ENCODE measurements around the gene PAIP1.
A peak's percentile ranks its signal among the peaks of the same experiment; 100 is the strongest.
"Not testable (repeated sequence)": the region's sequence is repeated elsewhere in the genome, so short reads cannot be mapped to it uniquely, and the experiment has no call there.

The PAIP1 gene

DNA sequence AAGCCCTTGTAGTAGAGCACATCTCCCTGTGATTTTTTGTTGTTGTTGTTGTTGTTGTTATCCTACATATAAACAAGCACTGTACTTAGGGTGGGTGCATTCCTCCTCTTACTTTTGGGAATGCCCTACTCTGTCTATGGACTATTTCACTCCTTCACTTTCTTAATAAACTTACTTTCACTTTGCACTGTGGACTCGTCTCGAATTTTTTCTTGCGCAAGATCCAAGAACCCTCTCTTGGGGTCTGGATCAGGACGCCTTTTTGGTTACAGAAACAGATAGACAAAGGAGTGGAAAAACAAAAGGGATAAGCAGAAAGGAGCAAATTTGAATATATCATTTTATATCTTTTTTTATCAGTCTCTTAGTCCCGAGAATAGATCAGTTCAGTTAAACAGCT, 14.4 kb upstream of the PAIP1 start:
- Histone ChIP-seq H3K4me1 (ENCODE audit: control insufficient read depth in 5 of 5, insufficient read depth in 5 of 5, low read length in 5 of 5) (peaks cover 0 to 18% (median 10%) of the 10 kb centered on the region in 5 donors), H3K9ac (ENCODE audit: low read length in 5 of 5) (peak overlapping the region in 3 of 5 donors; percentile 5 to 63 (median 47)), H3K27me3 (ENCODE audit: control insufficient read depth in 5 of 5, insufficient read depth in 4 of 5, low read length in 5 of 5) (no peaks in the 10 kb centered on the region), H3K4me3 (ENCODE audit: low read depth in 1 of 5, low read length in 5 of 5) (peak overlapping the region; percentile 28 to 61 (median 50)), H3K9me3 (ENCODE audit: control insufficient read depth in 5 of 5, low read length in 5 of 5) (no peaks in the 10 kb centered on the region), H3K27ac (ENCODE audit: low read depth, low read length) (peak overlapping the region; percentile 21), H3K36me3 (ENCODE audit: control insufficient read depth in 5 of 5, insufficient read depth in 5 of 5, low read length in 5 of 5) (peaks cover 0 to 4% (median 0%) of the 10 kb centered on the region in 5 donors)

- no peak overlapping the region for H3K9ac ChIP-seq (ENCODE audit: low read length in 5 of 5)
- peaks cover 0 to 18% (median 10%) of the 10 kb centered on the region in 5 donors for H3K4me1 ChIP-seq (ENCODE audit: control insufficient read depth in 5 of 5, insufficient read depth in 5 of 5, low read length in 5 of 5)
- H3K36me3 ChIP-seq (ENCODE audit: control insufficient read depth in 5 of 5, insufficient read depth in 5 of 5, low read length in 5 of 5), result peaks cover 0 to 4% (median 0%) of the 10 kb centered on the region in 5 donors
- peak overlapping the region in 1 of 5 donors; percentile 51 for H3K4me3 ChIP-seq (ENCODE audit: low read depth in 1 of 5, low read length in 5 of 5)
- H3K9me3 ChIP-seq (ENCODE audit: control insufficient read depth in 5 of 5, low read length in 5 of 5), result no peaks in the 10 kb centered on the region
- H3K27ac ChIP-seq (ENCODE audit: low read depth, low read length), result no peak overlapping the region
- no peaks in the 10 kb centered on the region for H3K27me3 ChIP-seq (ENCODE audit: control insufficient read depth in 5 of 5, insufficient read depth in 4 of 5, low read length in 5 of 5)
Observed at GRCh38 chr5:43570450-43571158, 13.7 kb upstream of the PAIP1 start.

GRCh38 chr5:43569236-43569746, 12.4 kb upstream of the PAIP1 start:
- H3K27ac ChIP-seq (ENCODE audit: low read depth, low read length), result no peak overlapping the region
- no peak overlapping the region for H3K9ac ChIP-seq (ENCODE audit: low read length in 5 of 5)
- no peaks in the 10 kb centered on the region for H3K9me3 ChIP-seq (ENCODE audit: control insufficient read depth in 5 of 5, low read length in 5 of 5)
- no peaks in the 10 kb centered on the region for H3K27me3 ChIP-seq (ENCODE audit: control insufficient read depth in 5 of 5, insufficient read depth in 4 of 5, low read length in 5 of 5)
- no peaks in the 10 kb centered on the region for H3K36me3 ChIP-seq (ENCODE audit: control insufficient read depth in 5 of 5, insufficient read depth in 5 of 5, low read length in 5 of 5)
- H3K4me3 ChIP-seq (ENCODE audit: low read depth in 1 of 5, low read length in 5 of 5), result no peak overlapping the region
- H3K4me1 ChIP-seq (ENCODE audit: control insufficient read depth in 5 of 5, insufficient read depth in 5 of 5, low read length in 5 of 5), result peaks cover 0 to 18% (median 10%) of the 10 kb centered on the region in 5 donors

DNA sequence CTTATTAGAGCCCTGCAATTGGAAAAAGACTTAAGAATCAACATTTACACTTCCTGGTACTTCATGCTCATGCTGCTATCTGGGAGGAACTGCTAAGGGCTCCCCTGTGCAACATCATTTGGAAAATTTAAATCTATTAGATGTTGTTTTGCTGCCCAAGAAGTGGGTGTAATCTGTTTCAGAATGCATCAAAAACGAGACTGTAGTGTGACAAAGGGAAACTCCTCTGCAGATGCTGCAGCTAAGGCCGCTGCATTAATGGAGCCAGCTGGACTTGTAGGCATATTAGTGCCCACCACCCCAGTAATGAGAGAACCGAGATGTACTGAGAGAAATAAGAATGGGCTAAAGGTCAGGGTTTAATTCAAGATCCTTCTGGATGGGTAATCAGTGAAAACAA, 11.1 kb upstream of the PAIP1 start:
- Histone ChIP-seq H3K9ac (ENCODE audit: low read length in 5 of 5) (no peak overlapping the region), H3K36me3 (ENCODE audit: control insufficient read depth in 5 of 5, insufficient read depth in 5 of 5, low read length in 5 of 5) (no peaks in the 10 kb centered on the region), H3K9me3 (ENCODE audit: control insufficient read depth in 5 of 5, low read length in 5 of 5) (no peaks in the 10 kb centered on the region), H3K27ac (ENCODE audit: low read depth, low read length) (no peak overlapping the region), H3K27me3 (ENCODE audit: control insufficient read depth in 5 of 5, insufficient read depth in 4 of 5, low read length in 5 of 5) (no peaks in the 10 kb centered on the region), H3K4me1 (ENCODE audit: control insufficient read depth in 5 of 5, insufficient read depth in 5 of 5, low read length in 5 of 5) (peaks cover 0 to 18% (median 10%) of the 10 kb centered on the region in 5 donors), H3K4me3 (ENCODE audit: low read depth in 1 of 5, low read length in 5 of 5) (no peak overlapping the region)

DNA sequence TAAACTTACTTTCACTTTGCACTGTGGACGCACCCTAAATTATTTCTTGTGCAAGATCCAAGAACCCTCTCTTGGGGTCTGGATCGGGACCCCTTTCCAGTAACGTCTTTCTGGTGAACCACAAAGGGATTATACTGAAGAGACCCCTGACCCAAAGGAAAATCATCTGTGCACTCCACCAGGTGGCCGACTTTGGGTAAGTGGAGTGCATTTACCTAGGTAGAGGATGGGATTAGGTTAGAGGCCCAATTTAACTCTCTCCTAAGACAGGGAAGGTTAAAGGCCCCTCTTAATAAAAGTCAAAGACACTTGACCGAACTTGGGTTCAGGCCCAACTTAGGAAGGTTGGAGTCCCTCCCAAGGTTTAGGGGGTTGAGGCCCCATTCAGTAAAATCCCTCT, 8.2 kb upstream of the PAIP1 start:
- H3K27me3 ChIP-seq (ENCODE audit: control insufficient read depth in 5 of 5, insufficient read depth in 4 of 5, low read length in 5 of 5), result no peaks in the 10 kb centered on the region

GRCh38 chr5:43564289-43564850, 7.5 kb upstream of the PAIP1 start:
- no peaks in the 10 kb centered on the region for H3K9me3 ChIP-seq (ENCODE audit: control insufficient read depth in 5 of 5, low read length in 5 of 5)
- H3K27me3 ChIP-seq (ENCODE audit: control insufficient read depth in 5 of 5, insufficient read depth in 4 of 5, low read length in 5 of 5), result no peaks in the 10 kb centered on the region
- no peaks in the 10 kb centered on the region for H3K36me3 ChIP-seq (ENCODE audit: control insufficient read depth in 5 of 5, insufficient read depth in 5 of 5, low read length in 5 of 5)
- no peak overlapping the region for H3K4me3 ChIP-seq (ENCODE audit: low read depth in 1 of 5, low read length in 5 of 5)
- H3K27ac ChIP-seq (ENCODE audit: low read depth, low read length), result no peak overlapping the region
- H3K4me1 ChIP-seq (ENCODE audit: control insufficient read depth in 5 of 5, insufficient read depth in 5 of 5, low read length in 5 of 5), result no peaks in the 10 kb centered on the region
- no peak overlapping the region for H3K9ac ChIP-seq (ENCODE audit: low read length in 5 of 5)

More for the DNA sequence above, 8.2 kb upstream of the PAIP1 start:
- Histone ChIP-seq H3K36me3 (ENCODE audit: control insufficient read depth in 5 of 5, insufficient read depth in 5 of 5, low read length in 5 of 5) (no peaks in the 10 kb centered on the region), H3K4me3 (ENCODE audit: low read depth in 1 of 5, low read length in 5 of 5) (no peak overlapping the region), H3K4me1 (ENCODE audit: control insufficient read depth in 5 of 5, insufficient read depth in 5 of 5, low read length in 5 of 5) (no peaks in the 10 kb centered on the region), H3K9ac (ENCODE audit: low read length in 5 of 5) (no peak overlapping the region), H3K9me3 (ENCODE audit: control insufficient read depth in 5 of 5, low read length in 5 of 5) (no peaks in the 10 kb centered on the region), H3K27ac (ENCODE audit: low read depth, low read length) (no peak overlapping the region)

- no peaks in the 10 kb centered on the region for H3K9me3 ChIP-seq (ENCODE audit: control insufficient read depth in 5 of 5, low read length in 5 of 5)
- no peak overlapping the region for H3K27ac ChIP-seq (ENCODE audit: low read depth, low read length)
- H3K36me3 ChIP-seq (ENCODE audit: control insufficient read depth in 5 of 5, insufficient read depth in 5 of 5, low read length in 5 of 5), result no peaks in the 10 kb centered on the region
- no peak overlapping the region for H3K4me3 ChIP-seq (ENCODE audit: low read depth in 1 of 5, low read length in 5 of 5)
- H3K4me1 ChIP-seq (ENCODE audit: control insufficient read depth in 5 of 5, insufficient read depth in 5 of 5, low read length in 5 of 5), result no peaks in the 10 kb centered on the region
- peak overlapping the region in 1 of 5 donors; percentile 25 for H3K9ac ChIP-seq (ENCODE audit: low read length in 5 of 5)
- no peaks in the 10 kb centered on the region for H3K27me3 ChIP-seq (ENCODE audit: control insufficient read depth in 5 of 5, insufficient read depth in 4 of 5, low read length in 5 of 5)
Observed at GRCh38 chr5:43563321-43563720, 6.4 kb upstream of the PAIP1 start.

DNA sequence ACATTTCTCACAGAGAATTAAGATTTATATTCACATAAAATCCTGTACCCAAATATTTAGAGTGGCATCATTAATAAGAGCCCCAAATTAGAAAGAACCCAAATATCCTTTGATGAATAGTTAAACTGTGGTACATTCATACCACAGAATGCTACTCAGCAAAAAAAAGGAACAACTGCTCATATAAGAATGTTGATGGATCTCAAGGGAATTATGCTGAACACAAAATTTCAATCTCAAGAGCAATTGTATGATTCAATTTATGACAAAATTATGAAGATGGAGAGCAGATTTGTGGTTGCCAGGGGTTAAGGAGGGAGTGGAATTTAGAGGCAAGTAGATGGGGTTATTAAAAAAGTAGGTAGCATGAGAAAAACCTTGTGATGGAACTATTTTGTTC, 4.5 kb upstream of the PAIP1 start:
- Histone ChIP-seq H3K4me3 (ENCODE audit: low read depth in 1 of 5, low read length in 5 of 5) (no peak overlapping the region), H3K9ac (ENCODE audit: low read length in 5 of 5) (peak overlapping the region in 1 of 5 donors; percentile 30), H3K27ac (ENCODE audit: low read depth, low read length) (no peak overlapping the region), H3K4me1 (ENCODE audit: control insufficient read depth in 5 of 5, insufficient read depth in 5 of 5, low read length in 5 of 5) (peaks cover 0 to 7% (median 5%) of the 10 kb centered on the region in 5 donors), H3K27me3 (ENCODE audit: control insufficient read depth in 5 of 5, insufficient read depth in 4 of 5, low read length in 5 of 5) (no peaks in the 10 kb centered on the region), H3K36me3 (ENCODE audit: control insufficient read depth in 5 of 5, insufficient read depth in 5 of 5, low read length in 5 of 5) (no peaks in the 10 kb centered on the region), H3K9me3 (ENCODE audit: control insufficient read depth in 5 of 5, low read length in 5 of 5) (no peaks in the 10 kb centered on the region)

DNA sequence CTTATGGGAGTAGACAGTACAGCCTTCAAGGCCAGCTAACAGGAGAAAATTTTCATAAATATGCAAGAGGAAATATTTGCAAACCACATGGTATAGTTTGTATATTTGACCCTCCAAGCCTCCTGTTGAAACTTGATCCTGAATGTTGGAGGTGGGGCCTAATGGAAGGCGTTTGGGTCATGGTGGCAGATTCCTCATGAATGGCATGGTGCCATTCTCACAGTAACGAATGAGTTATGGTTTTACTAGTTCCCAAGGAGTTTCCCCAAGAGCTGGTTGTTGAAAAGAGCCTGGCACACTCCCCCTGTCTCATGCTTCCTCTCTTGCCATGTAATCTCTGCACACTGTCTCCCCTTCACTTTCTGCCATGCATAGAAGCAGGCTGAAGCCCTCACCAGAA, 3.3 kb upstream of the PAIP1 start:
- Histone ChIP-seq H3K4me1 (ENCODE audit: control insufficient read depth in 5 of 5, insufficient read depth in 5 of 5, low read length in 5 of 5) (peaks cover 0 to 16% (median 15%) of the 10 kb centered on the region in 5 donors), H3K4me3 (ENCODE audit: low read depth in 1 of 5, low read length in 5 of 5) (no peak overlapping the region), H3K36me3 (ENCODE audit: control insufficient read depth in 5 of 5, insufficient read depth in 5 of 5, low read length in 5 of 5) (peaks cover 0 to under 1% (median 0%) of the 10 kb centered on the region in 5 donors), H3K27ac (ENCODE audit: low read depth, low read length) (no peak overlapping the region), H3K9me3 (ENCODE audit: control insufficient read depth in 5 of 5, low read length in 5 of 5) (no peaks in the 10 kb centered on the region), H3K9ac (ENCODE audit: low read length in 5 of 5) (no peak overlapping the region), H3K27me3 (ENCODE audit: control insufficient read depth in 5 of 5, insufficient read depth in 4 of 5, low read length in 5 of 5) (no peaks in the 10 kb centered on the region)

- Histone ChIP-seq H3K4me1 (ENCODE audit: control insufficient read depth in 5 of 5, insufficient read depth in 5 of 5, low read length in 5 of 5) (peaks cover 0 to 48% (median 37%) of the 10 kb centered on the region in 5 donors), H3K36me3 (ENCODE audit: control insufficient read depth in 5 of 5, insufficient read depth in 5 of 5, low read length in 5 of 5) (peaks cover 0 to 28% (median 10%) of the 10 kb centered on the region in 5 donors), H3K4me3 (ENCODE audit: low read depth in 1 of 5, low read length in 5 of 5) (peak overlapping the region in 4 of 5 donors; percentile 80 to 93 (median 83)), H3K9ac (ENCODE audit: low read length in 5 of 5) (peak overlapping the region in 4 of 5 donors; percentile 89 to 98 (median 94)), H3K27ac (ENCODE audit: low read depth, low read length) (peak overlapping the region; percentile 75)
- not testable (repeated sequence) for H3K27me3 ChIP-seq (ENCODE audit: control insufficient read depth in 5 of 5, insufficient read depth in 4 of 5, low read length in 5 of 5); H3K9me3 ChIP-seq (ENCODE audit: control insufficient read depth in 5 of 5, low read length in 5 of 5)
Observed at GRCh38 chr5:43556607-43556856, 345 bp downstream of the PAIP1 start.

Data from subcutaneous abdominal adipose tissue (tissue), 5 donors.